Astrocyte (in vitro differentiated cells and primary cell): ENCODE results near the gene ECSIT. TPM values are rescaled to one million over a fixed set of nuclear protein-coding genes. Genes with fewer than 3 reads are reported as not detected.

Source experiments
- DNase-seq: peaks from one replicate; pipeline ENCODE4 v3.0.0-alpha.2; 2010; ENCODE audit warnings: low read depth
- FAIRE-seq: peaks from 2 replicates; lab custom pipeline; 2011; peaks lifted over from hg19 to GRCh38; lab: Jason Lieb, UNC
- H2AFZ ChIP-seq: 2 replicates; pipeline ENCODE4 v1.6.0; 2012; ENCODE audit warnings: low read depth, low read length, inconsistent platforms
- H3K27ac ChIP-seq: 2 replicates; pipeline ENCODE4 v1.5.1; 2011; ENCODE audit warnings: low read depth, low read length, inconsistent platforms
- H3K27me3 ChIP-seq: 2 replicates; pipeline ENCODE4 v1.6.0; 2011; ENCODE audit warnings: low read length, inconsistent platforms; ENCODE audit not compliant: insufficient read depth
- H3K36me3 ChIP-seq: 2 replicates; pipeline ENCODE4 v1.5.1; 2011; ENCODE audit warnings: low read length, inconsistent platforms; ENCODE audit not compliant: insufficient read depth
- H3K4me1 ChIP-seq: 2 replicates; pipeline ENCODE4 v1.5.1; 2011; ENCODE audit warnings: low read length, inconsistent platforms; ENCODE audit not compliant: insufficient read depth
- H3K4me2 ChIP-seq: 2 replicates; pipeline ENCODE4 v1.6.0; 2012; ENCODE audit warnings: low read length, inconsistent platforms
- H3K4me3 ChIP-seq: 2 replicates; pipeline ENCODE4 v1.5.1; 2011; ENCODE audit warnings: low read depth, mild to moderate bottlenecking, low read length, inconsistent platforms; ENCODE audit not compliant: insufficient read depth
- H3K79me2 ChIP-seq: 2 replicates; pipeline ENCODE4 v1.6.0; 2012; ENCODE audit warnings: mild to moderate bottlenecking, low read length, inconsistent platforms; ENCODE audit not compliant: insufficient read depth
- H3K9ac ChIP-seq: 2 replicates; pipeline ENCODE4 v1.6.0; 2012; ENCODE audit warnings: mild to moderate bottlenecking, low read length, inconsistent platforms
- H3K9me3 ChIP-seq: 2 replicates; pipeline ENCODE4 v1.5.1; 2012; ENCODE audit warnings: low read depth, mild to moderate bottlenecking, low read length, inconsistent platforms; ENCODE audit not compliant: insufficient read depth
- H4K20me1 ChIP-seq: 2 replicates; pipeline ENCODE4 v1.6.0; 2012; ENCODE audit warnings: low read length, inconsistent platforms; ENCODE audit not compliant: insufficient read depth
- H3K27ac Mint-ChIP-seq: one replicate; pipeline ENCODE4 v1.8.0; 2021; ENCODE audit warnings: mild to moderate bottlenecking, mixed read lengths; ENCODE audit not compliant: unreplicated experiment
- H3K27me3 Mint-ChIP-seq: one replicate; pipeline ENCODE4 v1.8.0; 2021; ENCODE audit warnings: low read depth, mixed read lengths; ENCODE audit not compliant: unreplicated experiment
- H3K36me3 Mint-ChIP-seq: one replicate; pipeline ENCODE4 v1.8.0; 2021; ENCODE audit warnings: low read depth, mixed read lengths; ENCODE audit not compliant: unreplicated experiment
- H3K4me1 Mint-ChIP-seq: one replicate; pipeline ENCODE4 v1.8.0; 2021; ENCODE audit warnings: low read depth, mixed read lengths; ENCODE audit not compliant: unreplicated experiment
- H3K4me3 Mint-ChIP-seq: one replicate; pipeline ENCODE4 v1.8.0; 2021; ENCODE audit warnings: mild to moderate bottlenecking, moderate library complexity, mixed read lengths; ENCODE audit not compliant: unreplicated experiment
- H3K9me3 Mint-ChIP-seq: one replicate; pipeline ENCODE4 v1.8.0; 2021; ENCODE audit warnings: mild to moderate bottlenecking, mixed read lengths; ENCODE audit not compliant: unreplicated experiment
- EZH2 ChIP-seq: IDR thresholded peaks from 2 replicates; pipeline ENCODE4 v1.6.1; 2012; ENCODE audit warnings: mild to moderate bottlenecking, low read length, inconsistent platforms; ENCODE audit not compliant: insufficient read depth
- total RNA-seq: library from RNA; stranded (reverse); gene quantifications from 2 replicates; pipeline ENCODE4 v1.2.1, GENCODE V29; 2021
- TF ChIP-seq, protein P1 (sequence below): IDR thresholded peaks from 2 replicates; pipeline ENCODE4 v1.5.1; 2011; ENCODE audit warnings: low read depth, mild to moderate bottlenecking, inconsistent platforms, low read length, moderate library complexity; ENCODE audit not compliant: insufficient read depth

Gene ECSIT
- total RNA-seq, 1 donor from 2014 or later: 21.9 TPM

DNA sequence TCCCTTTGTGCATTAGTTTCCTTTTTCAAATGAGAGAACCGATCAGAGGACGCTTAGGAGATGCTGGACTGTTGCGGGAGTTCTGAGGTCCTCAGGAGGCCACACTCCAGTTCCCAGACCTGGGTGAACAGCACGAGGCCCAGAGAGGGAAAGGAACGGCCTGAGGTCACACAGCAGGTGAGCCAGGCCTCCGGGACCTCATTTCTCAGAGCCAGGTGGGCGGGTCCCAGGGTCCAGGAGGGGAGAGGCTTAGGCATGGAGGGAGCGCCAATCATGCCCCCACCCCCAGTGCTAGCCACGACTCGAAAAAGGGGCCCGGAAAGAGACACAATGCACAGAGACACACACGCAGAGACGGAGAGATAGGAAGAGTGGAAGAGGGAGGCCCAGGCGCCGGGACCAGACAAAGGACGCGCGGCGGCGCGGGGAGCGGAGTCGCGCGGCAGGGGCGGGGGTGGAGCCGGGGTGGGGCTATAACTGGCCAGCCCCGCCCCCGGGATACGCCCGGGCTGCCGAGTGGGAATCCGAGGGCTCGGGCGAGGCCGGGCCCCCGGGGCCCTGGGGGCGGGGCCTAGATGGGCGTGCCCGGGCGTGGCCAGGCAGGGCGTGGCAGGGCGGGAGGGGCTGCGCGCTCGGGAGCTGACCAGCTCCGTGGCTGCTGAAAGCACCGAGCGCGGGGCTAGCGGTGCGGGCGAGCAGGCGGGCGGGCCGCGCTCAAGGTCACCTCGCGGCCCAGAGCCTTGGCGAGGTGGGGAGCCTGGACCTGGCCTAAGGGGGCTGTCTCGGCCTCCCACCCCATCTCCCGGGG is 49.6 kb downstream of the ECSIT start:
- TF ChIP-seq, protein P1, sequence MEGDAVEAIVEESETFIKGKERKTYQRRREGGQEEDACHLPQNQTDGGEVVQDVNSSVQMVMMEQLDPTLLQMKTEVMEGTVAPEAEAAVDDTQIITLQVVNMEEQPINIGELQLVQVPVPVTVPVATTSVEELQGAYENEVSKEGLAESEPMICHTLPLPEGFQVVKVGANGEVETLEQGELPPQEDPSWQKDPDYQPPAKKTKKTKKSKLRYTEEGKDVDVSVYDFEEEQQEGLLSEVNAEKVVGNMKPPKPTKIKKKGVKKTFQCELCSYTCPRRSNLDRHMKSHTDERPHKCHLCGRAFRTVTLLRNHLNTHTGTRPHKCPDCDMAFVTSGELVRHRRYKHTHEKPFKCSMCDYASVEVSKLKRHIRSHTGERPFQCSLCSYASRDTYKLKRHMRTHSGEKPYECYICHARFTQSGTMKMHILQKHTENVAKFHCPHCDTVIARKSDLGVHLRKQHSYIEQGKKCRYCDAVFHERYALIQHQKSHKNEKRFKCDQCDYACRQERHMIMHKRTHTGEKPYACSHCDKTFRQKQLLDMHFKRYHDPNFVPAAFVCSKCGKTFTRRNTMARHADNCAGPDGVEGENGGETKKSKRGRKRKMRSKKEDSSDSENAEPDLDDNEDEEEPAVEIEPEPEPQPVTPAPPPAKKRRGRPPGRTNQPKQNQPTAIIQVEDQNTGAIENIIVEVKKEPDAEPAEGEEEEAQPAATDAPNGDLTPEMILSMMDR: no peak
- TF ChIP-seq EZH2: no peak
- Mint-ChIP-seq H3K4me3 (no peak overlapping the region), H3K27ac (peak overlapping the region; percentile 18), H3K4me1 (no peaks in the 10 kb centered on the region), H3K36me3 (peaks cover 5% of the 10 kb centered on the region), H3K27me3 (peaks cover 35% of the 10 kb centered on the region), H3K9me3 (peaks cover 1% of the 10 kb centered on the region)
- Histone ChIP-seq H3K27ac (no peak overlapping the region), H3K9ac (no peak overlapping the region), H3K79me2 (no peaks in the 10 kb centered on the region), H3K9me3 (no peaks in the 10 kb centered on the region), H3K4me2 (peak overlapping the region; percentile 29), H2AFZ (no peak overlapping the region), H3K36me3 (no peaks in the 10 kb centered on the region), H3K4me3 (no peak overlapping the region), H4K20me1 (peaks cover 9% of the 10 kb centered on the region), H3K4me1 (peaks cover 3% of the 10 kb centered on the region), H3K27me3 (peaks cover 15% of the 10 kb centered on the region)
- FAIRE-seq (no peak), DNase-seq (no peak)

DNA sequence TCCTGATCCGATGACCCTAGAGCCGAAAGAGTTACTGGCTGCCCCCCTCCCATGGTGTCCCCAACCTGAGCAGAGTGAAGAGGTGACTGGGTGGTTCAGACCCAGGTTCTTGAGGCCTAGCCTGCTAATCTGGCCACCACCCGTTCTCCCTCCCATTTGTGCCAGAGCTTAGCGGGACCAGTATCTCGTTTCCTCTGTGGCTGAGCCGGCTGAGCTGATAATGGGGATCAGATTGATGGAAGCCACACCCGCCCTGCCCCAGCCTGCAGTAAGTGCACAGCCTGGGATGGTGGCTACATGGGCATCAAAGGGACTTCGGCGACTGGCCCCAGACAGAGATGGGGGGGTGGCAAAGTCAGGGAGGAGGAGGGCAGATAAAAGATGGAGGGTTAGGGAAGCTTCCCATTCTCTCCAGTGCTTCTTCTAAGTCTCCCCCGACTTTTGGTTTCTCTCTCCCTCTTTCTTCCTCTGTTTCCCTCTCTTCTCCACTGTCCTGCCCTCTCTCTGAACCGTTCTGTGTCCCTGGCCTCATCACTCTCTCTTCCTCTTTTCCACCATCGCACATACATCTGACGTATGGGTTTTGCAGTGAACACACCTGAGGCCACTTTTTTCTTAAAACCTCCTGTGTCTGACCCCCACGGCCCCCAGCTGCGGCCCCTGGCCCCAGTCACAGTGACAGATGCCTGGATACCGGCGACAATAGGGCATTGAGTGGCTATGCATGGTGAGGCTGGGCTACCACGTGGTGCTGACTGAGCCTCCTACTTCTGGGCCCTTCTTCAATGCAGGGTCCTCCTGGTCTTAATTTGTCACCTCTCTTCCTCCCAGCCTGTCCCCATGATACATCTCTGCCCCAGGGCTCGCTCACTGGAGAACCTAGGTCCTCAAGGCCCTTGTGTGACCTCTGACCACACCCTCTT is 50.5 kb downstream of the ECSIT start:
- peak overlapping the region; percentile 18 for H3K27ac Mint-ChIP-seq
- H3K9me3 Mint-ChIP-seq: peaks cover 1% of the 10 kb centered on the region
- H3K4me2 ChIP-seq: no peak overlapping the region
- no peak overlapping the region for H3K9ac ChIP-seq
- DNase-seq: no peak
- H3K9me3 ChIP-seq: no peaks in the 10 kb centered on the region
- H3K36me3 Mint-ChIP-seq: peaks cover 3% of the 10 kb centered on the region
- H3K27me3 Mint-ChIP-seq: peaks cover 39% of the 10 kb centered on the region
- no peaks in the 10 kb centered on the region for H3K79me2 ChIP-seq
- TF ChIP-seq, protein P1: no peak
- no peak for TF ChIP-seq EZH2
- no peaks in the 10 kb centered on the region for H3K4me1 Mint-ChIP-seq
- peaks cover 3% of the 10 kb centered on the region for H3K4me1 ChIP-seq
- peaks cover 17% of the 10 kb centered on the region for H3K27me3 ChIP-seq
- peaks cover 9% of the 10 kb centered on the region for H4K20me1 ChIP-seq
- H3K27ac ChIP-seq: no peak overlapping the region
- H3K4me3 Mint-ChIP-seq: no peak overlapping the region
- no peak overlapping the region for H3K4me3 ChIP-seq
- H2AFZ ChIP-seq: no peak overlapping the region
- no peaks in the 10 kb centered on the region for H3K36me3 ChIP-seq
- FAIRE-seq: no peak
